HG02970 (cell line): ENCODE data around the gene CCNE1.

Experiments used
- ATAC-seq: cut with Tn5 transposase; IDR thresholded peaks from one replicate; pipeline ENCODE4 v1.9.1; 2021; ENCODE audit warnings: mild to moderate bottlenecking, moderate library complexity, moderate number of reproducible peaks; ENCODE audit not compliant: unreplicated experiment, low FRiP score

CCNE1 gene

DNA sequence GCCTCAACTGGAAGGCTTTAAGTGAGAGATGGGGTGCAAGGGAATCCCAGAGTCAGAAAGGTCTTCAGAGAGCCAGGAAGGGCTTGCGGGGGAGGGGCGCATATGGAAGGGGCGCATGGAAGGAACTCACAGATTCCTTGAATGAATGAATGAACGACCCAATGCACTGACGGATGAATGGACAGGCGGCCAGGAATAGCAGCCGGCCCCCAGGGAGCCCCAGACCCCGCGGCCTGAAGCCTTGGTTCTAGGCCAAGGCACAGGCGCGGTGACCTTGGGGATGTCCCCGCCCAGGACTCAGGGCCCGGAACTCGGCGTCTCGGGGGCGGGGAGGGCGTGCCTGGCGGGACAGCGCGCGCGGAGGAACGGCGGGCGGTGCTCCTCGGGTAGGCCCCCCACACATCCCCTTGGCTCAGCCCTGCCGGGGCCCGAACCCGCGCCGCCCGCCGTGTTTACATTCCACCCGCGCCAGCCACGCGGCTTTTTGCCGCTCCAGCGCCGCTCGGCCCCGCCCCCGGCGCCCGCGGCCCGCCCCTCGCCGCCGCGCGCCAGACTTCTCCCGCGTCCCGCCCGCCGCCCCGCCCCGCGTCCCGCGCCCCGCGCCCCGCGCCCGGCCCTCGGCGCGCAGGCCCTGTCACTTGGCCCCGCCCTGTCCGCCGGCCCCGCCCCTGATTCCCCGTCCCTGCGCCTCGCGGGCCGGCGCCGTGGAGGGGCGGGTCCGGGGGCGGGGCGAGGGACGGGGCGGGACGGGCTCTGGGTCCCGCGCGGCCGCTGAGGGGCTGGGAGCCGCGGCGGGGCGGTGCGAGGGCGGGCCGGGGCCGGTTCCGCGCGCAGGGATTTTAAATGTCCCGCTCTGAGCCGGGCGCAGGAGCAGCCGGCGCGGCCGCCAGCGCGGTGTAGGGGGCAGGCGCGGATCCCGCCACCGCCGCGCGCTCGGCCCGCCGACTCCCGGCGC, at the start of gene CCNE1:
Gene CCNE1, plus strand, starts transcription at position 867 of the 955 bp plus-strand sequence. CDS start 565 bp downstream, outside the sequence.
- peak; percentile 76 for ATAC-seq

DNA sequence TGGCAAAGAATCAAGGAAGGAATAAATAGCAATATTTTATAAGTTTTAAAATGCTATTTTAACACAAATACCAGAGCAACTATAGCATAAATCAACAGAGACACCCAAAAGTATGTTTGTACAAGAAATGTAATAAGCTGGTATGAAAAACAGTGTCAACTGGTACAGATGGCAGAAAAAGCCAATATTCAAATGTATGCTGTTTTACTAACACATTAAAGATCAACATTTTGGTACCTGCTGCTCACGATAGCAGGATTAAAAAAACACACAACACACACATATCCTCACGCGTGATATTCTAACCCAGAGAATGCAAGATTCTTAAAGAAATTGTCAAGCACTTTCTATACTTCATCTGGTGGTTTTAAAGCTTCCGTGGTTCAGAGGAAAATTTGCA, 48.6 kb upstream of the CCNE1 start:
- no peak for ATAC-seq

DNA sequence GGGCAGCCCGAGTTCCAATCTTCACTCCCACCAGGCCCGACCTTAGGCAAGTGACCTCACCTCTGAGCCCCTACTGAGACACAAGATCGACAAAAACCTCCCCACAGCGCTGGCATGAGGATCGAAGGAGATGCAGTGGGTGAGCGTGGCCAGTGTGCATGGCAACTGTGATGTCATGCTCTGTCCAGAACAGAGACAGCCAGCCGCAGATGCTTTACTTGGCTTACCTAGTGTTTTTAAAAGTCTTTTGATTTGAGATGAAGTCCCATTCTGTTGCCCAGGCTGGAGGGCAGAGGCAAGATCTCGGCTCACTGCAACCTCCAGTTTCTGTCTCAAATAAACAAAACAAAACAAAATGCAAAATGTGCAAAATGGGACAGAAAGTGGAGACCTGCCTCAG, 47.4 kb upstream of the CCNE1 start:
- no peak for ATAC-seq

DNA sequence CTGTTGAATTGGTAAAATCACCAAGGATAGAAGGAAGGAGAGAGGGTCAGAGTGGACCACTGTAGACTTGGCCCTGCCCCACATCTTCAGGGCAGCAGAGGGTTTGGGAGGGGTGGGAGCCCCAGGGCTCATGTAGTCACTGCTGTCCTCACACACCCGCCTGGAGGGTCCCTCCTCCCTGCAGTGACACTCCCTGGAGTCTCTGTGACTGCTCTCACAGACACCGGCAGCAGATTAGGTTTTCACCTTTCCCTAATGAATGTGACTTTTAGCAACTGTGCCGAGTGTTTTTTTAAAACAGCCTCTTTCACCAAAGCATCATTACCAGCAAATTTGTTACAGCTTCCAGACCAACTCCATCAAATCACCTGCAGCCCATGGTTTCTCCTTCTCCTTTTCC, 45.7 kb upstream of the CCNE1 start:
- no peak for ATAC-seq

DNA sequence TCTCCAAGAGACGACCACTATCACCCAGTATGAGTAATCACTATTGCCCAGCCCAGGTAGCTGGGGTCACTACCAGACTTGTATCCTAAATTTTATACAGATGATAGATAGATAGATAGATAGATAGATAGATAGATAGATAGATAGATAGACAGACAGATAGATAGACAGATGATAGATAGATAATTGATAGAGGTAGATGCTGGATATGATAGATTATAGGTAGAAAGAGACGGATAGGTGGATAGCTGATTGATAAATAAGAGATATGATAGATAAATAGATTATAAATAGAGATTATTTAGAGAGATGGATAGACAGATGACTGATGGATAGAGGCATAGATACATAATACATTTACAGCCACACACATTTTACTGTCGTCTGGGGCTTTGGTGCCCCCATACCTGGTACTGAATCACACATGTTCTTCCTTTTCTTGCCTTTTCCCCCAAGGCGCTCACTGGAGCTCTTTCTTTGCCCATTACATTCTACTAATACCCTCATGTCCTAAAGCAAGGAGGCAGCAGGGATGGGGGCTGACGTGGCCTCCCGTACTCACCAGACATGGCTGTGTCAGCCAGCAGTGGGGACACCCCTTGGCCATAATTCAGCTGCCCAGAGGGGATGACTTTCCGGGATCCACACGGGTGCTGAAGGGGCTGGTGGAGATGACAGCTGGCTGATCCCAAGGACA, 44.6 kb upstream of the CCNE1 start:
- ATAC-seq, result no peak

DNA sequence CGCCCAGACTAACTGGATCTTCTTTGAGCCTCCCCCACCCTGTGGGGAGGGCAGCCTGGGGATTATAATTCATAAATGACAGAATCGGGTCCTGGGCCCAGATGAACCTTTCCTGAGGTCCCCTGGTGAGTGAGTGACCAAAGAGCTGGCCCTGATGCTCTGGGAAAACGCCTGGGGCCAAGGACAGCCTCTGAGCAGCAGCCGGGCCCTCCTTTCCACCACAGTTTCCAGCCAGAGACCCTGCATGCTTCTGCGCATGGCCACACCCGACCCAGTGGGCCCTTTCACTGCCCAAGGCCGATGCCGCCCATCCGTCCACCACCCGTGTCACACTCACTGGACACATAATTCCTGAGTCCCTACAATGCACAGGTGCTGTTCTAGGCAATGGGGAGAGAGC, 43.6 kb upstream of the CCNE1 start:
- ATAC-seq, result no peak

DNA sequence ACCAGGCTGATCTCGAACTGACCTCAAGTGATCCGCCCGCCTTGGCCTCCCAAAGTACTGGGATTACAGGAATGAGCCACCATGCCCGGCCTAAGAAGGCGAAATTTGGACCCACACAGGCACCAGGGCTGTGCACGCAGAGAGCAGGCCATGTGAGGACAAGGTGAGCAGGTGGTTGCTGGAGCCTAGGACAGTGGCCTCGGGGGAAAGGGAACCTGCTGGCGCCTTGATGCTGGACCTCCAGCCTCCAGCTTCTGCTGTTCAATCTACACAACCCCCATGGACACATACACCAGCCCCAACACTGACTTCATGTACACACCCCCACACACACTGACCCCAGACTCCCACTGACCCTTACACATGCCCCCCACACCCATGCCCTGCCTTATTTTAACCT, 41.8 kb upstream of the CCNE1 start:
- no peak for ATAC-seq

DNA sequence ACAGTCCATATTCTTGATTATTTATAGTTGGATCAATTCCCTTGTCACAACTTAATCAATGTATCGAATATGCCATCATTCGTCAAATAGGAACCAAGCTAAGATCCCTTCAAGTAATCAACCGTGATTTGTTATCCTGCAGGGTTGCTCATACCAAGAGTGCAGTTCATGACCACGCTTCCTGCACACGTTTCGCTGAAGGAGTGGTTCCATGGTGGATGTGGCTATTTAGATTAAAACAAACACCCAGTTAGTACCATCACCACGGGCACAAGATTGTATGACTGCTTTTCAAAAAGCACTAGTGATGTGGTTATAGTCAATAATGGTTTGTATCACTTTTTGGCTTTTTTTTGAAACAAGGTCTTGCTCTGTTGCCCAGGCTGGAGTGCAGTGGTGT, 41.1 kb upstream of the CCNE1 start:
- ATAC-seq, result no peak

DNA sequence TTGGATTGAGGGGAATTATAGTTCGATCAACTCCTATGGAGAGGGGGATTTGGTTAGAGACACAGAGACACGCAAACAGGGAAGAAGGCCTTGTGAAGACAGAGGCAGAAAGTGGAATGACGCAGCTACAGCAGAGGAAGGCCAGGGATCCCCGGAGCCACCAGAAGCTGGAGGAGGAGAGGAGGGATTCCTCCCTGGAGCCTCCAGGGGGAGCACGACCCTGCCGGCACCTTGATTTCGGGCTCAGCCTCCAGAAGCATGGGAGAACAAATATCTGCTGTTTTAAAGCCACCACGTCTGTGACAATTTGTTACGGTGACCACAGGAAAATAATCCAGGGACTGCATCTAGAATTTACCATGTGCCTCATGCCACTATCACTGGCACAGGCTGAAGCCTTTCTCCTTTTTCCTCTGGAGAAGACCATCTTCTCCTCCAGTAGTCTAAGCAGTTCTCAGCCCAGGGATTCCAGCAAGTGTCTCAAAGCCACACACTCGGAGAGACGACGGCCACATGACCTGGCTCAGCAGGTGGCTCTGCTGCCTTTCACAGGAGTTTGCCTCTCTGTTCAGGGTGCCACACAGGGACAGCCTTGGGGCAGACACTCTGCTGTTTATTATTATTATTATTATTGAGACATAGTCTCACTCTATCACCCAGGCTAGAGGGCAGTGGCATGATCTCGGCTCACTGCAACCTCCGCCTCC, 39.9 kb upstream of the CCNE1 start:
- no peak for ATAC-seq

DNA sequence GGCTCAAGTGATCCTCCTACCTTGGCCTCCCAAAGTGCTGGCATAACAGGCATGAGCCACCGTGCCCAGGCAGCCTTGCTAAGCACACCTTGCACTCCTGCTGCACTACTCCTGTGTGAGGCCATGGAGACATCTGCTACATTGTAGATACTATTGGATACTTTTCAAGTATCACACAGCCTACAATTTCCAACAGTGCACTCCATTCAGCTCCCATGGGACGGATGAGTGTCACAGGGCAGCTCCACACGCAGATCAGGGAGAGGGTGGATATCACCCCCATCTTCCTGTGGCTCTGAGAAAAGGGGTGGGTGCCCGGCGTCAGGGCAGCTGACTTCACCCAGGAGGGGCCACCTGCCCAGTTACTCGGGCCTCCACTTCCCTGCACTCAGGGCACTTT, 39.1 kb upstream of the CCNE1 start:
- ATAC-seq, result no peak

DNA sequence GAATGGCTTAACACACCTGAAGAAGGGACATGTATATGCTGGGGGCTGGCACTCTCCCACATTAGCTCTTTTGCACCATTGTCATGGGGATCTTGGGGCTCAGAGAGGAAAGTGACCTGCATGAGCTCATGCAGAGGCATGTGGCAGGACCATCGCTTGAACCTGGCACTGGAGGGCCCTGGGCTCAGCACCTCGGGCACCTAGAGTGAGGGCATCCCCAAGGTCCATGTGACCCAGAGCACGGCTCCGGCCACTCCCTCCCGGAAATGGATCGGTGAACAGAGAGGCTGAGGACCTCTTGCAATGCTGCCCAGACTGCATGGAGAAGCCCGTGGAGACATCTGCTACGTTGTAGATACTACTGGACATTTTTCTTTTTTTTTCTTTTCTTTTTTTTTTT, 38.6 kb upstream of the CCNE1 start:
- no peak for ATAC-seq

DNA sequence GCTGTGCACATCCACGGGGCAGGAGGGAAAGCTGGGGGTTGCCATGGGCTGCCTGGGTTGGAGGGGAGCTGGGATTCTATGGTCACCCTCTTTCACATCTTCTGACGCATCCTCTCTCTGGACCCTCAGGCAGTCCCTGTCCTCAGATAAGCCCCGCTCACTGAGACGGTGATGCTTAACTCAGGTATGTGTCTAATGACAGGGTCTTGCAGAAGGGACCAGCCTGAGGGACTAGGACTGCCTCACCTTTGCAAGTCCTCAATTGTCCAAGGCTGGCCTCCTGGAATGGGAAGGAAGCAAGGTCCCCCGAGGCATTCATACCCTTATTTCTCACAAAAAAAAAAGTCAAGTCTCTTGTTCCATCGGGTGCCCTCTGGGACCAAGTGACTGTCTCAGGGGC, 37.7 kb upstream of the CCNE1 start:
- no peak for ATAC-seq

DNA sequence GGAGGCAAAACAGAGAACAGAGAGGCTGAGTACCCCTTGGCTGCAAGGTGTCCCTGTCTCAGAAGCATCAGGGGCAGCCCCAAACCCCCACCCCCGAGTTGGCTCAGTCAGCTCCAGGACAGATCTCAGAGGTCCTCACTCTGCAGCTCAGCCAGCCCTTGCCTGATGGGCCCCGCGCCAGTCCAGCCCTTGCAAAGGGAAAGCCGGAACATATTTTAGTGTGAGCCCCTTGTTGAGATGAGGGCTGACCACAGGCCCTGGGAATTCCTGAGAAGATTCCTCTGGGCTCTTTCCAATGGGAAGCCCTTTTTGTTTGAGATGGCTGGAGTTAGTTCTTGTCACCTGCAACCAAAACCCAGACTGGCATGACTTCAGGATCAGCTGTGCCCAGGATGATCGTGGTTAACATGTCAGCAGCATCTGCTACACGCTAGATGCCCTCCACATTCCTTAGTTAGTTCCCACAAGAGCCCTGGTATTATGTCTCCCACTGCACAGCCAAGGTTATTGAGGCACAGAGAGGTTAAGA, 33.9 kb upstream of the CCNE1 start:
- ATAC-seq, result no peak

DNA sequence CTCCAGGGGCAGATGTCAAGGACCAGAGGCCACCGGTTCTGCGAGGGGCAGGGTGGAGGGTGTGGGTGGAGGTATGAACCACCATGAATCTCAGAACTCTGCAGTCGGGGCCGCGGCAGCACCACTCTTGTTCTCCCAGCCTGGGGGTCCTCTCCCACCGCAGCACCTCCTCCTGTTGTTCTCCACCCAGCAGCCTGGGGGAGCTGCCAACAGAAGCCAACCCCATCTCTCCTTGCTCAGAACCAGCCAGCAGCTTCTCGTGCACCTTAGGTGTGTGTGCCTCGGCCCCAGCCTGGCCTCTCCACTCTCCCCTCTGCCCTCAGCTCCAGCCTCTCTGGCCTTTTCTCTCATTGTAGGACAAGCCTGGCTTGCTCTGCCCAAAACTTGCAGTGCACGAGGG, 31.9 kb upstream of the CCNE1 start:
- ATAC-seq, result no peak

DNA sequence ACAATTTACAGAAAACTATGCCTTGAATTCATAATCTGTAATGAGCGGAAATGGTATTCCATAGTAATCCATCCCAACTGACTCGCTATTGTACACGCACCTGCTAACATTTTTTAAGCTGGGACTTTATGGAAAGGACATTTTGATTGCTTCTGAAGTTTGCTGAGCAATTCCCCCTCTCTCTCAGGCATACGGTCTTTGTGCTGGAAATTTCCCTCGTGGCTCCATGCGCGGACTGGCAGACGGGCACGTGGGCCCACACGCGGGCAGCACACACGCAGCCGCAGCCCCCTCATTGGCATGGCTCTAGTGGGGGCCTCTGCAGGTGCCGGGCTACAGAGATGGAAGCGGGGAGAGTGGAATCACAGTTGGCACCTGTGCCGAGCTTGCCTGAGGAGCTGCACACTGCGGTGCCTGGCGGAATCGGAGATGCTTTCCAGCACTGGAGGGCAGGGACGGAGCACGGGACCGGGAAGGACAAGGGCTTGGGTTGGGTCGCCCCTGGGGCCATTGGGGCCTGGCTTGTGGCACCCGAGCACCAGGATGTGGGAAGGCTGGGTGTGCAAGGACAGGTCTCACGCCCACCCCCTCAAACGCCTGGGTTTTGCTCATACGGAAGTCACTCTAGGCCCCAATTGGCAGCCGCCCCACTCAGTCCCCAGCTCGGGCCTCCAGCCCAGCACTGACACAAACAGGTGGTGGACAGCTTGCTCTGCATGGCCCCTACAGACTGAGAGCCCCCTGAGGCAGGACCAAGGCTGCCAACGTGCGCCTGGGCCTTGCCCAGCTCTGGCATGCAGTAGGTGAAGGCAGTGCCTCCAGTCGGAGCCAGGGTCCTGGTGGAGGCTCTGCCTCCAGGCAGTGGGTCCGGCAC, 30.2 kb upstream of the CCNE1 start:
- ATAC-seq, result no peak

DNA sequence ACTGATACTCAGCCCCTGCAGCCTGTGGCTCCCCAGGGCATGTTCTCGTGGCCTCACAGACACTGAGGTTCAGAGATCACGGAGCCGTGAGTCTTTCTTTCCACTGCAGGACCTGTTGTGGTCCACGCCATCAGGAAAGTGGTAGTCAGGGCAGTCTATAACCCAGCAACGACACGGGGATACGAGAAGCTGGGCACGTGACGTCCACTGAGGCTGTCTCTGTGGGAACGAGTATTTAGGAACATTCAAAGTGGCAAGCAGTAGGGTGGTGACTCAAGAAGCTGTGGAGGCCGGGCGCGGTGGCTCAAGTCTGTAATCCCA, 29.6 kb upstream of the CCNE1 start:
- no peak for ATAC-seq

DNA sequence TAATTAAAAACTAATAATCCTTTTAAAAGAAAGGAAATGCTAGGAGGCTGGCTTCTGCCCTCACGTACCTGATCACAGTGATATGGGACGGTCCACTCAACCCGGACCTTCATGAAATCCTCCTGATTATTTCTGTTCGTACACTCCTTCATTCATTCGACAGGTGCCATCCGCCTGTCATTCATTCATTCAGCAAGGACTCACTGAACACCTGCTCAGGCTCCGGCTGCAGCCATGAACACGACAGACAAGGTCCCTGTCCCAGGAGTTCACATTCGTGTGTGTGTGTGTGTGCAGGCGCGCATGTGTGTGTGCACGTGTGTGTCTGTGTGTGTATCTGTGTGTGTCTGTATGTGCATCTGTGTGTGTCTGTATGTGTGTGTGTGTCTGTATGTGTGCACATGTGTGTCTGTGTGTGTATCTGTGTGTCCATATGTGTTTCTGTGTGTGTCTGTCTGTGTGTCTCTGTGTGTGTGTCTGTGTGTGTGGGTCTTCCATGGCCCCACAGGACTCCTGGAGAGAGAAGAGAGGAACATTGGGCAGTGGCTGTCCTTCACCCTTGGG, 28.1 kb upstream of the CCNE1 start:
- no peak for ATAC-seq

DNA sequence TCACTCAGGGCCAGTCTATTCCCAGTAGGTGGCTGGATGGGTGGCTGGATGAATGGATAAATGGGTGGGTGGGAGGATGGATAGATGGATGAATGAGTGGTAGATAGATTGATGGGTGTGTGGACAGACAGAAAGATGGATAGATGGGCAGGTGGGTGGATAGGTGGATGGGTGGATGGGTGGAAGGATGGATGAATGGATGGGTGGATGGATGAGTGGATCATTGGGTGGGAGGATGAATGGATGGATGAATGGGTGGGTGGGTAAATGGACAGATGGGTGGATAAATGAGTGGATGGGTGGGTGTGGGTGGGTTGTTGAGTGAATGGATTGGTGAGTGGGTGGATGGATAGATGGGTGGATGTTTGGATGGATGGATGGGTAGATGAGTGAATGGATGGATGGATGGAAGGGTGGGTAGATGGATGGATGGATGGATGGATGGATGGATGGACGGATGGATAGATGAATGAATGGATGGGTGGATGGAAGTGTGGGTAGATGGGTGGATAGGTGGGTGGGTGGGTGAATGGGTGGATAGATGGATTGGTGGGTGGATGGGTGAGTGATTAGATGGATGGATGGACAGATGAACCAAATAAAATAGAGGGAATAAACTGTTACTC, 27.1 kb upstream of the CCNE1 start:
- no peak for ATAC-seq

DNA sequence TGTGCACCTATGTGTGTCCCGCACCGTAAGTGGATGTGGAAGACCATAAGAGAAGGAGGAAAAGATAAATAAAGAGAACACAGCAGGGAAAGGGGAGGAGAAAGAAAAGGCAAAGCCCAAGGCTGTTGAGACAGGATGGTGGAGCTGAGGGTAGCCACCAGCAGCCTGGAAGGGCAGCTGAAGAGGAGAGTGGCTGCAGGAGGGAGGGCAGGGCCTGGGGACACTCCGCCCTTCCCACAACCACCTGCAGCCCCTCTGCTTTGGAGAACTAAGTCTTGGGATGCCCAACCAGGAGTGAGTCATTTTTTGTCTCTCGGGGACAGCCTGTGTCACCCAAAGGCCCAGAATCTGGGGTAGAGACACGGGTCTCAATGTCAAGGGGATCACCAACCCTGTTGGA, 26.4 kb upstream of the CCNE1 start:
- no peak for ATAC-seq
